Activated naive CD4-positive, alpha-beta T cell treated with Interleukin-2 at 50 U/mL for 16 hours (primary cell): ENCODE data around the gene PPP3CA.
A peak's percentile ranks its signal among the peaks of the same experiment; 100 is the strongest.

Source experiments
- DNase-seq: peaks from one replicate; pipeline ENCODE4 v3.0.0-alpha.2; 2020

Gene PPP3CA

DNA sequence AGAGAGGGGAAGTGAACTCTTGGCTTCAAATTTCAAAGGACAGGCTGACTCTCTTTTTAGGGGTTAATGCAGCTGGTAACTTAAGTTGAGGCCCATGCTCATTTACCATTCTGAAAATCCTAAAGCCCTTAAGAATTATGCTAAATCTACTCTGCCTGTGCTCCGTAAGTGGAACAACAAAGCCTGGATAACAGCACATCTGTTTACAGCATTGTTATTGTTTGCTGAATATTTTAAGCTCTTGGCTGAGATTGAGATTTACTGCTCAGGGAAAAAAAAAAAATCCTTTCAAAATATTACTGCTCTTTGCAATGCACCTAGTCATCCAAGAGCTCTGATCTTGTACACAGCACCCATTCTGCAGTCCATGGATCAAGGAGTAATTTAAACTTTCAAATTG, 17.7 kb downstream of the PPP3CA start:
- no peak for DNase-seq

DNA sequence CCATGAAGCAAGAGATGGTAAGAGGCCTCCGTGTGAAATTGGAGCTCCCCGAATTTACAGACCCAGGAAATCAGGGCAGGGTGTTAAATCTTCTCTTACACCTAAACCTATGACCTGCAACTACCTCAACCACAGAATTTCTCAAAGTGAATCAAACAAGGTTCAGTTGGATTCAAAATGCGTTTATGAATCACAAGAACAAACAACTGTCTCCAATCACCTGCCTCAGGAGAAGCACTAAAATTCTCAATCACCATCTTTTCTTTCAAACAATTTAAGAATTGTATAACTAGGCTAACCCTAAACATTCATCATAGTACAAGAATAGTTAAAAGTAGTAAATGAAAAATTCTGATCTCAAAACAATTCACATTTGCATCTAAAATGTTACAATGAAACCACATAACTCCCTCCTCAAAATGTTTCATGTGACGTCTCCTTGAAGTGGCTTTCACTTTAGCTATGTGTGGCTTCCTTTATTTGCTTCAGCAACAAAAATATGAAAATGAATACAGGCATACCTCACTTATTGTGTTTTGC, 19.2 kb downstream of the PPP3CA start:
- DNase-seq, result no peak

DNA sequence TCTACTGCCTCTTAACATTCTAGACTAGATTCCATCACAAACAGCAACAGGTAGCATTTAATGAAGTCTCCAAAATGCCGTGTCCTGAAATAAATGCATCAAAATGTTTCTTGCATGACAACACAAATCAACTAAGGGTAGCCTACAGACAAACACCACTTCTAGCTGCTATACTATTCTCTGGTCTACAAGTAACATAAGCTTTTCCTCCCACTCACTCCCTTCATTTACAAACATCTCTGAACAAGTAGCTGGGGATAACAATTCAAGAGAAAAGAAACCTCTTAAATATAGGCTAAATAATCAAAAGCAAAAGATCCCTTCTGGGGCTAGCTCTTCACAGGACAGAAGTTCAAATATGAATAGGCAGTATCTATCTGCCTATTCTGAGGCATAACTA, 20.8 kb downstream of the PPP3CA start:
- DNase-seq, result no peak

DNA sequence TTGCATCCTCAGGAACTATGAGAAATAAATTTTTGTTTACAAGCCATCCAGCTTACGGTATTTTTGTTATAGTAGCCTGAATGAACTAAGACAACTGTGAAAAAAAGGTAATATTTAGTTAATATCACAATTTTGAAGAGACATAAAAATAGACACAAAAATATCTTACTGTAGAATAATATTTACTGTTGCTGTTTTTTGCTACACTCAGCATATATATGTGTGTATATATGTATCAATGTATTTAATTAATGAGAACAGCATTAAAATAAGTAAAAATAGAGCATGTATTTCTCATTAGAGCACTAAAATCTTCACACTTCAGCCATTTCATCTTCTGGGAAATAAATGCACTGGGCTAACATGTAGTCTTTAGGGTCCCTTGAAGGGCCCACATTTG, 24.6 kb downstream of the PPP3CA start:
- no peak for DNase-seq

DNA sequence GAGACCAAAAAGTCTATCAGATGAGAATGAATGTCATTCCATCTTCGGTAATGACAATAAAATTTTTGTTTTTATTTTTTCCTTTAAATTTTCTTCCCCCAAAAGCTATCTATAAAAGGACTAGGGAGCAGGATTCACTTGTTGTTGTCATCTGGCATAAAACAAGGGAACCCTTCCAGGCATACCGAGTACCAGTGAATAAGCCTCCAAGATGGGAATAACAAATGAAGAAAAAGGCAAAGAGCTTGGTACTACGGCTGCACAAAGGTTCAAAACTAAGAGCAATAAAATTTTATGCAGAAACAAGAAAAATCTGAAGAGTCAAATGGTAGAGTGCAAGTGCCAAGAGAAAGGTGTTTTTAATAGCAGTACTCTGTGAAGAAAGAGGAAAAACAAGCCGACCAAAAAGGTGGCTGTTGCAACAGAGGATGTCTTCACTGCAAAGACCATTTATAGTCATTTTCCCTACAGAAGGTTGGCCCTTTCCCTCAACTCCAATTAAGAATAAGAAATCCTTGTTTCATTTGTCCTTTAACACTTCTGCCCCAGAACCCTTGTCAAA, 25.8 kb downstream of the PPP3CA start:
- DNase-seq, result no peak

DNA sequence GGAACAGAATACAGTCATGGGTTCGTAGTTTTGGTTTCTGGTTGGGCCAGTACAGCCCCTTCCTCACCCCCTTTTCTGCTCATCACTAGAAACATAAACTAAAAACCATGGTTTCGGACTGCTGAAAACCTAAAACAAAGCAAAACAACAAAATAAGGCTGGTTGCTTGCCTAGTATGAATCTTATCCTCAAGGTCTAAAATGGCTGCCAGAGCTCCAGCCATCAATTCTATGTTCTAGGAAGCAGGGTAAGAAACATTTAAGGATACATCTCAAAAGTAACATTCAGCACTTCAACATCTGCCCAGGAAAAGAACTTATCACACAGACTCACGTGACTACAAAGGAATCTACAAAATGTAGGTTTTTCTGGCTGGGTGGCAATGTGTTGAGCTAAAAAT, 31.5 kb downstream of the PPP3CA start:
- DNase-seq, result no peak

DNA sequence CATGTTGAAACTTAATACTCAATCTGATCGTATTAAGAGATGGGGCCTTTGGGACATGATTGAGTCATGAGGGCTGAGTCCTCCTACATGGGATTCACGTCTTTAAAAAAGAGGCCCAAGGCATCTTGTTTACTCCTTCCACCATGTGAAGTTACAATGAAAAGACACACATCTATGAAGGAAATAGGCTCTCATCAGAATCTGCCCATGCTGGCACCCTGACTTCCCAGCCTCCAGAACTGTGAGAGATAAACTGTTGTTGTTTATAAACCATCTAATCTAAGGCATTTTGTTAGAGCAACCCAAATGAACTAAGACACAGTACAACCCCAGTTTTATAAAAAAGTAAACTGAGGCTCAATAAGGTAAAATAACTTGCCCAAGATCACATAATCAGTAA, 32.3 kb downstream of the PPP3CA start:
- no peak for DNase-seq

DNA sequence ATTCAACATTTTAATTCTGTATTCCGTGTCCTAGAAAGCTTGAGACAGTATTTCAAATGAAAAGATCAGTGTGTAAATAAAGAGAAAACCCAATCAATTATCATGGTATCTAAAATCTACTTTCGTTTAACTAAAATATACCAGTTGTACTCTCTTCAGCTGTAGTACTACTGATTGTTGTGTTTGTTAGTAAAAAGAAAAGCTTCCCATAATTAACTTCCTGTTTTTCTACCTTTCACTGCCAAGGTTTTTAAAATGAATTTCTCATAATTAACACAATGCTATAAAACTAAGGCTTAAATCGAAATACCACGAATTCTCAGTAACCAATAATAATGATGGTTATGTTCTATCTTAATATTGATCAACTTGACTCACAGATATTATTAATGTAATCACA, 37.4 kb downstream of the PPP3CA start:
- no peak for DNase-seq

DNA sequence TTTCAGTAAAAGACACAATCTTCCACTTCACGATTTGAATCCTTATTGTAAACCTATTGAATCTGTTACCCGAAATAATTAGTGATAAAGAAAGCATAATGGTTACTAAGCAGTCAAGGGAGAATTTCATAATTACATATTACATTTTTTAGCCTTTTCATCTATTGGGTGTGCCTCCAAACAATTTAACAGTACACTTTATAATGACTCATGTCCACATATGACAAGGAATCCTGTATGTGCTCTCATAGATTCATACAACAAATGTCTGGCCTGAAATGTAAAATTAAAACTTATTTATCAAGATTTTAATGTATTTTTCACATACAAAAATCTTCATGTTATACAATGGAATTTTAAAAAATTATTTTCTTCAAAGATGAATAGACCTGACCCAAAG, 39.4 kb downstream of the PPP3CA start:
- no peak for DNase-seq

DNA sequence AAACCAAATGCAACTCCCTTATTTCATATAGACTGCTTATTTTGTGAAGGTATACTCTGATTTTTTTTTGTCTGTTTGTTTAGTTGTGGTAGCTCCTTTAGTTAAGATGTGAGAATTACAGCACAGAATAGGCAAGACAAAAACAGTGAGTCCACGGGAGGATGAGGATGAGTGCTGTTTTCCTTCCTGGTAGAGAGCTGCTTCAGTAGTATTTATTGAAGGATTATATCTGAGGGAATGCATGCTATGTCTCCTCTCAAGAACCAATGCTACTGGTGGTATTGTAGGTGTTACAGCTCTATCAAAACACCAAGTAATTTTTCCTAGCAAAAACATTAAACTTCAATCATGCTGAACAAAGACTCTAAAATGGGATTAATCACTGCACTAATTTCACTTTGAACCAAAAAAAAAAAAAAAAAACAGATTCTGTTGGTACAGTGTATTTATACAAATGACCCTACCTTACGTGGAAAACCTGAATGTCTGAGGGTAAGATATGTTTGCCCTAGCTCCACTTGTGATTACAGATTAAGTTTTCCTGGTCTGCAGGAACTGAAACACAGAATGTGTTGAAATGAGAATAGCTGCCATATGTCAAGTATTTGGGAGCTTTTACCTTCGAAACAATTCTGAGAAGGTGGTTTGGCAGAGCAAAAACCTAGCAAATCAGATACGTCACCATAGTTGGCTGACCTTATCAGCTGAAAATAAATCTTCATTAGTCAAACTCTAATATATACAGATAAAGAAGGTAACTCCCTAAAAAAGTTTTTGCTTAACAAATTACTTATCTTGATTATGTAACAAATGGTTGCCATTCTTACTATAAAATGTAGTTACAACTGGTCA, 40.3 kb downstream of the PPP3CA start:
- no peak for DNase-seq

DNA sequence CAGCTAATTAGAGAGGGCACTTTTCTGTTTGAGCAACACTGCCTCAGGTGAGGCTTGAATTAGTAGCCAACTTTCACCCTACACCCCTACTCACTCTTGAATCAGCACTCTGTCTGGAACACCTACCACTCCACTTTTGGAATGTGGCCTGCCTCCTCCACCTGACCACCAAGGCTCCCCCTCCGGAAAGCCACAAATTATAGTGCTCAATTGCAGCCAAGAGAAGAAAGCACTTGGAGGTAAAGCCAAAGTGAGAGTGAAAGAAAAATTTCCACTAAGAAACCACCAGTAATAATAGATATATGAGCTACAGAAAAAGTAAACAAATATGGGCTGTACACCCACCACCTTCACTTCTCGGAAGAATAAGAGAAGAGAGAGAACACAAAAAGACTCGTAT, 41.1 kb downstream of the PPP3CA start:
- DNase-seq, result peak; percentile 20

DNA sequence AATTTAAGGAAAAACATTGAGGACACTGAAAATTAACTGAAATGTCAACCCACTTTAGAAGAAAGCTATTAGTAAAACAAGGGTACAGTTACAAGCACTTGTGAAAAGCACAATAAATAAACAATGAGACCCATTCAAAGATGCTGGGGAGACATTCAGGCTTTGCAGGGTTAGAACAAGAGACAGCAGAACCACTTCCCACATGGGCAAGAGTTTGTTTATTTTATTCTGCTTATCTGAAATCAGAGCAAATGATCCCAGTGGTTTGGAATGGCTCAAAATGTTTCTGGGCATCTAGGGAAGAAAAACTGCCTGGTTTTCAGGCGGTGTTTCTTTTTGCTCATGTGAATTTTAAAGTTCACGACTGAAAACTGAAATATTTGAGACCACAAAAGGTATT, 42.4 kb downstream of the PPP3CA start:
- DNase-seq, result no peak

DNA sequence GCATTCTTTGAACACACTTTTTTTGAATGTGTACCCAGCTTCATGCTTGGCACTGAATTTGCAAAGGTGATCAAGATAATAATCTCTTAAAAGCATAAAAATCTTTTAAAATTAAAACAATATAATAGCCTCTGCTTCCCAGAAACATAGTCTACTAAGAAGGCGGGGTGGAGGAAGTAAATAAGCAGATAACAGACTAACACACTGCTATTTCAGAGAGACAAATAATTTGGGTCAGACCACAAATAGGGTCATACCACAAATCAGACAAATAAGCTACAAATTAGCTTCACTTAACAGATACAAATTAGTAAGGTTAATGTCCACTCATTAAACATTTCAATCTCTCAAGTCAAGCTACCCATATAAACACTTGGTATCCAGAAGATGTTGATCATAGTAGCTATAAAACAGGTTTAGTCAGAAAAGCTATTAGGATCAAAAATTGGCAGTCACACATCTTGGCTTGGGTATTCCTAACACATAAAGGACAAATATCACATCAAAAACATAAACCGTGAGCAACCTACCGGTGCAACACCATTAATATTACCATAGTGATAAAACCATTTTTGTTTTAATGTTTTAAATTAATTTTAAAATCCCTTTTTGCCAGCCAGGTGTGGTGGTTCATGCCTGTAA, 47.3 kb downstream of the PPP3CA start:
- DNase-seq, result no peak

DNA sequence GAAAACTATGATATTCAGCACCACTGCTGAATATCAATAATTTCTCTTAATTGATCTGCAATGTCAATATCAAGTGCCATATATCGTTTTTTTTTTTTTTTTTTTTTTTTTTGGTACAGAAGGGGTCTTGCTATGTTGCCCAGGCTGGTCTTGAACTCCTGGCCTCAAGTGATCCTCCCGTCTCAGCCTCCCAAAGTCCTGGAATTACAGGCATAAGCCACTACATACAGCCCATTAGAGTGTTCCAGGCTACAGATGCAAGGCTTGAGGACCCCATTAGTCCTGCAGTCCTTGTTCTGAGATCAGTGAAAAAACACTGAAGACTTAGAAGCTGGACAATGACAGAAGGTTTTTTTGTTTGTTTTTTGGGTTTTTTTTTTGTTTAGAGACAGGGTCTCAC, 48.3 kb downstream of the PPP3CA start:
- DNase-seq, result no peak

DNA sequence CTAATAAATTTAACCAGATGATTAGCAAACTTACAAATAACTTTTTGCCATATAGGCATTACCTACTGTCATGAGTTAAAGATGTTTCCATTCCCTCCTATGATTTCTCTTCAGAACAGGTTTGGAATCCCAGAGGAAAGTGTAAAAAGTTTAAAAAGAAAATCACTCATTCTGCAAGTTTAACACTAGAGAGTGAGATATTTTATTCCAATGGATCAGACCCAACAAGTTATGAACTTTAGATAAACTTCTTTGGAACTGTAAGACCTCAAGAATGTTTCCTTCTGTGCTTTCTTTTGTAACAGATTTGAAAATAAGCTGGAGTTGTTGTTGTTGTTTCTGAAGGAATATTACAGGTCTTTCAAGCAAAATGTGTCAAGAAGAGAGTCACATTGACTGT, 51.6 kb downstream of the PPP3CA start:
- no peak for DNase-seq

DNA sequence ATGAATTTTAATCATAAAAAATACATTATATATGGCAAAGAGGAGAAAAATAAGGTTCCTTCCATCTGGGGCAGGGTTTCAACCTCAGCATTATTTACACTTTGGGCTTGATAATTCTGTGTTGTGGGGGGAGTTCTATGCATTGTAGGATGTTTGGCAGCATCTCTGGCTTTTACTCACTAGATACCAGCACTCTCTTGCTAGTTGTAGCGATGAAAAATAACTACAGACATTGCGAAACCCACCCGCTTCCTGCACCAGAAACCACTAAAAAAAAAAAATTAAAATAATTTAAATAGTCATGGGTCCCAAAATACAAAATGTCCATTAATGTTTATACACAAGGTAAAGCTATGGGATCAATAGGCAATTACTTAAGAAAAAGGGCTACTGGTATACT, 52.7 kb downstream of the PPP3CA start:
- DNase-seq, result no peak

DNA sequence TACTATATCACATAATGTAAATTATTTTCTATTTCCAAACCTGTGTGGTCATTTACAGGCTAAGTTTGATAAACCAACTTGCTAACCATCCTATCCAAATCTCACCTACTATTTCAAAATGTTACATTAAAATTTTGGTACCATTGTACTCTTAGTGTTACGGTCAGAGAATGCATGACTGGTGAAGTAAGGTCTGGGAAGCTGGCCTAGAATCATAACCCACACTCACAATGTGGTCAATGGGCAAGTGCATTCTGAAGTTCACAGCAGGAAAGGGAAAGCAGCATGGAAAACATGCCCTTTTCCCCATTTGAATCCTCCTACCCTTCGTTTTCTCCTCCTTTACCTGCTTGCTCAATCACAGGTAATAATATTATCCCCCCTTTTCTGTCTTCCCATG, 54.4 kb downstream of the PPP3CA start:
- DNase-seq, result no peak

DNA sequence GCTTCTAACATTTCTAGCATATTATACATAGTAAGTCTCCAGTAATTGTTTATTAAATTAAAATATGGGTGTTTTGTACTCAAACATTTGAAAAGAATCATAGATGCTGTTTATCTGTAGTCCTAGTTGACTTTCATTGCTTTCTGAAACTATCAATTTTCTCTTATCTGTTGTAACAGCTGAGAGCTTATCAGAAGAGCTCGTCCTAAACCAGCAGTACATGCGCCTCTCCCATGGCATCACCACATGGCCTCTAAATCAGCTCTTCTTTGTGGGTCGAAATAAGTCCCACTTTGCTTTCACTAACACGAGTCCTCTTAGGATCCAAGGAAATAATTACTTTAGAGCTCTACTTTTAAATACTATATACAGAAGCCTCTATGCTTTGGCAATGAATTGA, 55.1 kb downstream of the PPP3CA start:
- no peak for DNase-seq

DNA sequence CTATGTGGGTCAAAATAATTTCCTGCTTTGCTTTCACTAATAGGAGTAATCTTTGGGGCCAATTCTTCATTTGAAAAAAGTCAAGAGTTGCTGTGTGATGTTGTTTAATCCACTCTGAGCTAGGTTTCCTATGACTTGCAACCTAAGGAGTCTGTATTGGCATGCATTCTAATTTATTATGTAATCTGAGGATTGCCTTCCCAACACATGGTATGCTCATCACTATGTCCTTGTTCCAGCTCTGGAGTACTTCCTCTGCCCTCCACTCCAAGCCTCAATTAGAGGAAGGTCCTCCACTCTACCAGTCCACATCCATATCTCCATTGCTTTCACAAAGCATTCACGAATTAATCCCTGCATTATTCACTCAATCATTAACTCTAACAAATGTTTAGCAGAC, 56.1 kb downstream of the PPP3CA start:
- no peak for DNase-seq

DNA sequence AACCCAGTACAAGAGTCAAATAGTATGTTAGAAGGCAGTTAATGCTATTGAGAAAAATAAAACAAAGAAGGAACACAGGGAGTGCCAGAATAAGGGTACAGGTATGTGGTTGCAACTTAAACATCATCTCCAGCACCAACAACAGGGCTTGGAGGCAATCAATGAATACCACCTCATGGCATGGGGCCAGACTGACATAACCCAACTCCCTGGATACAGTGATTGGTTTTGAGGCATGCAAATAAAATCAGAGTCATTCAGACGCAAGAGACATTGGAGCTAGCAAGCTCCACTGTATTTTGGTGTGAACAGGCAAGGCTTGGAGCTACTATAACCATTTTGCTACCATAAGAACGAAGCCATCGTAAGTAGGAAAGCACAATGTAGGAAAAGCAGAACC, 56.7 kb downstream of the PPP3CA start:
- DNase-seq, result no peak

DNA sequence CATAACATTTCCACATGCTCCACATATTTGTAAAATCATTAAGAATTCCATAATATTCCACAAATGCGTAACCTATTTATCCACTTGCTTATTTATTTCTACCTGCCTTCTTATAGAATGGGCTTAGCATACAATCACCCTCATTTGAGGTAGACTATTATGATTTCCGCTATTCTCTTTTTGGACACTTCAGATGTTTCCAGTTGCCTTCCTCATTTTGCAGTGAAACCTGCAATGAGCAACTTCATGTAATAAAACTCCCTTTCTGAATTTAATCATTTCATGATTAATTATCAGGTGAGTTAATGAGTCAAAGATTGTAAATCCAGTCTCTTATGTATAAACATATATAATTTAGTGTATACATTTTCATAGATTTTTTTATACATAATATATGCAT, 58.0 kb downstream of the PPP3CA start:
- DNase-seq, result no peak

DNA sequence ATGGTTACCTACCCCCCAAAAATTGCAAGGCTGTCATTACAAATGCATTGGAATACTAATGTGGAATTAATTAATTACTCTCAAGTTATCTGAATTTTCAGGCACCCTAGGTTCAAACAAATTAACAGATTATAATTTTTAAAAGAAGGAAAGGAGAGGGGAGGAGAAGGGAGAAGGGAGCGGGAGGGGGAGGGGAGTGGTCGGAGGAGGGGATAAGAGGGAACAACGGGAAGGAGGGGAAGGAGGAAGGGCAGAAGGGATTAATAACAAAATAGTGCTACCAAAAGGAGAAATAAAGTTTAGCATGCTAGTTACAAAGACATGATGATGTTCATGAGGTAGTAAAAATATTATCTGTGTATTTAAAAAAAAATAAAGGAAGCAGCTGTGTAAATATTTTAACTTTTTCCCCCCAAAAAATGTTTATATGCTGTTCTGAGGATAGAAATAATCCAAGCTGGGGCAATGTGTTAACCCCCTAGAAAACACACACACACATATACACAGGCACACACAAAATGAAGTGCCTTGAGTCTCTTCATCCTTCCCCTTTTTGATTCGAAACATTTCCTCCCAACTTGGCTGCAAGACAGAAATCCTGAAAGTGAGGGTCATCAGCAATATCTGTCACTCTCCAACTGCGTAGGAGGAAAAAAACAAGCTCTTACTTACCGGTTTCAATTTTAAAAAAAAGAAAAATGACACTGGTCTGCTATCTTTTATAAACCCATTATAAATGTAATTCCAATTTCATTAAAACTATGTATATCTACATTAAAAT, 58.8 kb downstream of the PPP3CA start:
- DNase-seq, result no peak

DNA sequence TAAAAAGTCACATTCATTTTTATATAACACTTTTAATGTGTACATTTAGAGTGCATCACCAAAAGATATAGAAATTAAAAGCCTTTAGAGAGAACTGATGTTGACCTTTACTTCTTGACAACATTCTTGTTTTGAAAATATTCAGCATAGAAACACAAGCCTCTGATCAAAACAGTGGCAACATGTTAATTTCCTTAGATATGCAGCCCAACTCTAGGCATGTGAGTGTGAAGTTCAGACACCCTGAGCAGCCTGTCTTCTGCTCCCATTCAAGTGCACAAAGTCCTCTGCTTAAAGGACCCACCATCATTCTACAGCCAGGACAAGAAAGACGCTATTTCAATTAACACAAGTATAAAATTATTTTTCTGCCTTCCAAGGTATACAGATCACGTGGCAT, 60.0 kb downstream of the PPP3CA start:
- DNase-seq, result no peak
